Astrocyte of the cerebellum (primary cell): Measurements from ENCODE around the gene B4GALNT2.

ENCODE experiments used
- DNase-seq: peaks from one replicate; pipeline ENCODE4 v3.0.0-alpha.2; 2011; ENCODE audit warnings: low read depth
- H3K4me3 ChIP-seq: 2 replicates; pipeline ENCODE4 v1.5.1; 2011; ENCODE audit warnings: mild to moderate bottlenecking, low read depth, low read length, moderate library complexity
- in situ Hi-C: cut with HindIII; loops from 2 replicates; pipeline ENCODE4 v1.10.0; 2017; ENCODE audit warnings: low sequenced_read_pairs
- TF ChIP-seq, protein P1 (sequence below): IDR thresholded peaks from 2 replicates; pipeline ENCODE4 v1.5.1; 2012; ENCODE audit warnings: low read length, low read depth, moderate library complexity, mild to moderate bottlenecking; ENCODE audit errors: missing control alignments

Gene B4GALNT2

DNA sequence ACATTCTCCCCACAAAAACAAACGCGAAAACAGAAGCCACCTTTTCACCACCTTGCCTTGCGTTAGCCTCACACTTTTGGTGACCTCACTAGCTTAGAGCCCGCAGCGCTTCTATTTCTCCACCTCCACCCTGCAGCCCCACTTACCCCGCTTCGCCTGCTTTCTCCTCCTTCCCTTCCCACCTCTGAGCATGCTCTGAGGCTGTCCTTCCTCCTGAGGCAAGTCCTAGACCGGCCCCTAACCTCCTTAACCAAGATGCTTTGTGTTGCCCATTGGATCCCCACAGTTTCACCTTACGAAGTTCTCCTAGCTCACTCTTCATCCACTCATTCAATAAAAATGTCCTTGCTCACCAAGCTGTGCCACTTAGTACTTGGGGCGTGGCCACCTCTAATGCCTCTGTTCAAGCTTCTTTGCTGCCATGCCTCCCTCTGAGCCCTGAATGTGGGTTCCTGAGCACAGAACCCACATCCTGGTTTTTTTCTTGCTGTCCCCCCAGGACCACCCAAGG is 76.5 kb downstream of the B4GALNT2 start:
- DNase-seq, result no peak
- in situ Hi-C loops, result no loop called here
- H3K4me3 ChIP-seq, result no peak overlapping the region
- TF ChIP-seq, protein P1, sequence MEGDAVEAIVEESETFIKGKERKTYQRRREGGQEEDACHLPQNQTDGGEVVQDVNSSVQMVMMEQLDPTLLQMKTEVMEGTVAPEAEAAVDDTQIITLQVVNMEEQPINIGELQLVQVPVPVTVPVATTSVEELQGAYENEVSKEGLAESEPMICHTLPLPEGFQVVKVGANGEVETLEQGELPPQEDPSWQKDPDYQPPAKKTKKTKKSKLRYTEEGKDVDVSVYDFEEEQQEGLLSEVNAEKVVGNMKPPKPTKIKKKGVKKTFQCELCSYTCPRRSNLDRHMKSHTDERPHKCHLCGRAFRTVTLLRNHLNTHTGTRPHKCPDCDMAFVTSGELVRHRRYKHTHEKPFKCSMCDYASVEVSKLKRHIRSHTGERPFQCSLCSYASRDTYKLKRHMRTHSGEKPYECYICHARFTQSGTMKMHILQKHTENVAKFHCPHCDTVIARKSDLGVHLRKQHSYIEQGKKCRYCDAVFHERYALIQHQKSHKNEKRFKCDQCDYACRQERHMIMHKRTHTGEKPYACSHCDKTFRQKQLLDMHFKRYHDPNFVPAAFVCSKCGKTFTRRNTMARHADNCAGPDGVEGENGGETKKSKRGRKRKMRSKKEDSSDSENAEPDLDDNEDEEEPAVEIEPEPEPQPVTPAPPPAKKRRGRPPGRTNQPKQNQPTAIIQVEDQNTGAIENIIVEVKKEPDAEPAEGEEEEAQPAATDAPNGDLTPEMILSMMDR, result no peak

GRCh38 chr17:49210158-49211029 is 77.8 kb downstream of the B4GALNT2 start, which contains the start of the genes ABI3 and GNGT2:
ABI3 (plus strand) TSS chr17:49210707; CDS start chr17:49210725, 18 bp downstream.
GNGT2 (minus strand) TSS chr17:49210574; CDS start chr17:49207422, 3,152 bp downstream.
- no peak for DNase-seq
- no peak within 1 kb of the TSS for H3K4me3 ChIP-seq
- TF ChIP-seq, protein P1, result no peak
- in situ Hi-C loops, result no loop called here

DNA sequence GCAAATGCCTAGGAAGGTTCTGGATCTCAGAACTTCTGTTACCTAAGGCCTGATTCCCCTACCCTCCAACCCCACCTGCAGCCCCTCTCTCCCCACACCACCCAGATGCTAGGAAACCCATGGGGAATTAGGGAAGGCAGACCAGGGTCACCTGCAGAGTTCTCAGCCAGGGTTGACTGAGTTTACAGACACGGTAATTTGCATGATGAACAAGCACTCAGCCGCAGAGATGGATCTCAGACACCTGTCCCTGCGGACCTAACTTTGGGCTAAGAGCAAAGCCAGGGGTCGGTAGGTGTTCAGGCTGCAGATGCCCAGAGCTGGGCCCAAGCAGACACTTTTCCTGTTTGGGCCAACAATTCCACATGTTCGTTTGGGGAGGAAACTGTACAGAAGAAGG is 80.8 kb downstream of the B4GALNT2 start:
- no peak for DNase-seq
- TF ChIP-seq, protein P1, result no peak
- no peak overlapping the region for H3K4me3 ChIP-seq
- in situ Hi-C loops, result no loop called here

DNA sequence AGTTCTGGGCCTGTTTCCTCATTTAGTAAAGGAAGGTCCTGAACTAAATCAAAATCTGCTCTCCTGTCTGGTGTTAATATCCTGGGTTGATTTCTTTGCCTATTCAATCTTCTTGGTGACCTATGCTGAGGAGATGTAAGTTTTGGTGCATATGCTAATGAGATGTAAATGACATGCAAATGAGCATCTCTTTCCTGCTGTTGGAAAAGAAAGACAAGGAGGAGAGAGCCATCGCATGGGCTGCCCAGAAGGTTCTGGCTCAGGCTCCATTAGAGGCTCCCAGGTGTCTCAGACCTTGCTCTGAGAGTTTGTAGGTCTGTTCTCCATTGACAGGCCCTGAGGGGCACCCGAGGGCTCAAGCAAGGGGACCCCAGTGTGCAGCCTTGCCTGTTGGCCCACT is 81.3 kb downstream of the B4GALNT2 start:
- TF ChIP-seq, protein P1, result no peak
- DNase-seq, result no peak
- in situ Hi-C loops, result no loop called here
- no peak overlapping the region for H3K4me3 ChIP-seq

GRCh38 chr17:49214676-49215360 is 82.2 kb downstream of the B4GALNT2 start:
- TF ChIP-seq, protein P1, result no peak
- DNase-seq, result no peak
- H3K4me3 ChIP-seq, result no peak overlapping the region
- in situ Hi-C loops, result no loop called here

- H3K4me3 ChIP-seq, result no peak overlapping the region
- in situ Hi-C loops, result no loop called here
- TF ChIP-seq, protein P1, result no peak
- DNase-seq, result no peak
Measured at GRCh38 chr17:49216482-49216881, 83.9 kb downstream of the B4GALNT2 start.
